HEK293 (cell line): ENCODE measurements around the gene LSM14B.

Source experiments
- CTCF ChIA-PET: fragments of 350-600 bp; formaldehyde crosslinking; extraction: SDS; loops from one replicate; lab custom pipeline; 2021; ENCODE audit warnings: antibody characterized with exemption; lab: Yijun Ruan, JAX
- POLR2A ChIA-PET: fragments of 300-600 bp; formaldehyde crosslinking; extraction: SDS; loops from one replicate; lab custom pipeline; 2020; ENCODE audit warnings: antibody characterized with exemption, inconsistent platforms; lab: Yijun Ruan, JAX
- H3K27ac ChIP-seq: fragments of 200-500 bp; sonication (Bioruptor generic); 2 replicates; pipeline ENCODE4 v1.5.1; 2014; ENCODE audit warnings: low read depth, low read length, control low read depth, inconsistent platforms; ENCODE audit errors: extremely low read depth
- H3K36me3 ChIP-seq, 2 experiments: fragments of 200-500 bp in 1 of 2; sonication (Bioruptor generic) in 1 of 2; 1 replicate in 1 of 2; 2 replicates in 1 of 2; pipeline ENCODE4 v1.5.1; 2014 to 2017; ENCODE audit warnings: inconsistent platforms in 2 of 2, low read length in 2 of 2; ENCODE audit not compliant: control insufficient read depth in 2 of 2, insufficient read depth in 1 of 2
- H3K4me1 ChIP-seq: fragments of 200-500 bp; sonication (Bioruptor generic); 2 replicates; pipeline ENCODE4 v1.5.1; 2014; ENCODE audit warnings: mild to moderate bottlenecking, low read length, inconsistent platforms; ENCODE audit not compliant: control insufficient read depth, insufficient read depth
- H3K4me3 ChIP-seq: 2 replicates; pipeline ENCODE4 v1.5.1; 2011; ENCODE audit warnings: low read depth, mild to moderate bottlenecking, control low read depth, low read length, moderate library complexity
- H3K9me3 ChIP-seq: fragments of 200-500 bp; sonication (Bioruptor generic); 2 replicates; pipeline ENCODE4 v1.5.1; 2014; ENCODE audit warnings: low read depth, low read length, inconsistent platforms; ENCODE audit not compliant: control insufficient read depth, insufficient read depth
- GLIS2 ChIP-seq: fragments of 450-650 bp; formaldehyde crosslinking; IDR thresholded peaks from 2 replicates; pipeline ENCODE4 v1.5.1; 2016; ENCODE audit warnings: missing biosample characterization, missing genetic modification characterization
- HOXA7 ChIP-seq: sonication (generic); formaldehyde crosslinking; IDR thresholded peaks from 2 replicates; pipeline ENCODE4 v1.8.1; 2022; ENCODE audit warnings: missing genetic modification reagents, borderline replicate concordance
- HOXC10 ChIP-seq: sonication (generic); formaldehyde crosslinking; IDR thresholded peaks from 2 replicates; pipeline ENCODE4 v1.8.1; 2023; ENCODE audit warnings: mild to moderate bottlenecking, missing genetic modification reagents
- IKZF3 ChIP-seq: fragments of 450-650 bp; IDR thresholded peaks from 2 replicates; pipeline ENCODE4 v1.5.0; 2018; ENCODE audit warnings: missing biosample characterization, mild to moderate bottlenecking, missing genetic modification characterization, moderate library complexity
- KLF10 ChIP-seq: fragments of 450-650 bp; IDR thresholded peaks from 2 replicates; pipeline ENCODE4 v1.5.1; 2018; ENCODE audit warnings: missing biosample characterization, mild to moderate bottlenecking, missing genetic modification characterization
- KLF16 ChIP-seq: fragments of 450-650 bp; formaldehyde crosslinking; IDR thresholded peaks from 2 replicates; pipeline ENCODE4 v1.5.1; 2017; ENCODE audit warnings: missing biosample characterization, missing genetic modification characterization
- KLF8 ChIP-seq: fragments of 450-650 bp; formaldehyde crosslinking; IDR thresholded peaks from 2 replicates; pipeline ENCODE4 v1.5.1; 2016; ENCODE audit warnings: missing biosample characterization, missing genetic modification characterization
- KLF9 ChIP-seq: fragments of 450-650 bp; formaldehyde crosslinking; IDR thresholded peaks from 2 replicates; pipeline ENCODE4 v1.5.1; 2016; ENCODE audit warnings: missing biosample characterization, missing genetic modification characterization, low read depth
- OSR2 ChIP-seq: fragments of 450-650 bp; formaldehyde crosslinking; IDR thresholded peaks from 2 replicates; pipeline ENCODE4 v1.5.1; 2016; ENCODE audit warnings: missing biosample characterization, missing genetic modification characterization
- SP2 ChIP-seq: fragments of 450-650 bp; formaldehyde crosslinking; IDR thresholded peaks from 2 replicates; pipeline ENCODE4 v1.5.1; 2016; ENCODE audit warnings: missing biosample characterization, missing genetic modification characterization
- SP3 ChIP-seq: fragments of 450-650 bp; formaldehyde crosslinking; IDR thresholded peaks from 2 replicates; pipeline ENCODE4 v1.5.1; 2016; ENCODE audit warnings: missing biosample characterization, missing genetic modification characterization
- ZBTB20 ChIP-seq: fragments of 450-650 bp; formaldehyde crosslinking; IDR thresholded peaks from 2 replicates; pipeline ENCODE4 v1.5.1; 2016; ENCODE audit warnings: missing biosample characterization, missing genetic modification characterization
- ZBTB8A ChIP-seq: fragments of 450-650 bp; formaldehyde crosslinking; IDR thresholded peaks from 2 replicates; pipeline ENCODE4 v1.5.1; 2016; ENCODE audit warnings: missing biosample characterization, missing genetic modification characterization
- ZNF10 ChIP-seq: fragments of 450-650 bp; formaldehyde crosslinking; IDR thresholded peaks from 2 replicates; pipeline ENCODE4 v1.5.1; 2017; ENCODE audit warnings: missing biosample characterization, missing genetic modification characterization
- ZNF184 ChIP-seq: fragments of 450-650 bp; IDR thresholded peaks from 2 replicates; pipeline ENCODE4 v1.5.1; 2018; ENCODE audit warnings: missing biosample characterization, mild to moderate bottlenecking, missing genetic modification characterization
- ZNF202 ChIP-seq: fragments of 450-650 bp; formaldehyde crosslinking; IDR thresholded peaks from 2 replicates; pipeline ENCODE4 v1.5.1; 2016; ENCODE audit warnings: missing biosample characterization, missing genetic modification characterization, borderline replicate concordance
- ZNF302 ChIP-seq: fragments of 450-650 bp; formaldehyde crosslinking; IDR thresholded peaks from 2 replicates; pipeline ENCODE4 v1.5.1; 2016; ENCODE audit warnings: missing biosample characterization, missing genetic modification characterization, low read depth
- ZNF501 ChIP-seq: fragments of 450-650 bp; formaldehyde crosslinking; IDR thresholded peaks from 2 replicates; pipeline ENCODE4 v1.5.1; 2016; ENCODE audit warnings: missing biosample characterization, missing genetic modification characterization
- ZNF561 ChIP-seq: fragments of 450-650 bp; IDR thresholded peaks from 2 replicates; pipeline ENCODE4 v1.5.1; 2018; ENCODE audit warnings: missing biosample characterization, missing genetic modification characterization, borderline replicate concordance
- ZNF76 ChIP-seq: fragments of 450-650 bp; formaldehyde crosslinking; IDR thresholded peaks from 2 replicates; pipeline ENCODE4; 2016; ENCODE audit warnings: low read depth, missing biosample characterization, missing genetic modification characterization, borderline replicate concordance
- ZSCAN30 ChIP-seq: fragments of 450-650 bp; IDR thresholded peaks from 2 replicates; pipeline ENCODE4 v1.5.1; 2018; ENCODE audit warnings: missing biosample characterization, mild to moderate bottlenecking, missing genetic modification characterization, moderate library complexity
- ZXDB ChIP-seq: fragments of 450-650 bp; formaldehyde crosslinking; IDR thresholded peaks from 2 replicates; pipeline ENCODE4 v1.5.1; 2016; ENCODE audit warnings: missing biosample characterization, missing genetic modification characterization
- TF ChIP-seq, protein P1 (sequence below): fragments of 450-650 bp; IDR thresholded peaks from 2 replicates; pipeline ENCODE4 v1.5.1; 2018; ENCODE audit warnings: missing biosample characterization, mild to moderate bottlenecking, missing genetic modification characterization
- TF ChIP-seq, protein P2 (sequence below): fragments of 450-650 bp; formaldehyde crosslinking; IDR thresholded peaks from 2 replicates; pipeline ENCODE4 v1.5.1; 2016; ENCODE audit warnings: missing biosample characterization, missing genetic modification characterization
- TF ChIP-seq, protein P3 (sequence below): fragments of 450-650 bp; formaldehyde crosslinking; optimal IDR thresholded peaks from 2 replicates; pipeline ENCODE3; 2016; ENCODE audit warnings: missing biosample characterization, mild to moderate bottlenecking, missing genetic modification characterization
- TF ChIP-seq, protein P4 (sequence below): fragments of 450-650 bp; formaldehyde crosslinking; IDR thresholded peaks from 2 replicates; pipeline ENCODE4 v1.5.1; 2017; ENCODE audit warnings: missing biosample characterization, missing genetic modification characterization
- TF ChIP-seq, protein P5 (sequence below): fragments of 450-650 bp; formaldehyde crosslinking; IDR thresholded peaks from 2 replicates; pipeline ENCODE4 v1.5.1; 2016; ENCODE audit warnings: missing biosample characterization, missing genetic modification characterization
- TF ChIP-seq, protein P6 (sequence below): fragments of 450-650 bp; formaldehyde crosslinking; IDR thresholded peaks from 2 replicates; pipeline ENCODE4 v1.5.1; 2017; ENCODE audit warnings: missing biosample characterization, missing genetic modification characterization

The LSM14B gene

DNA sequence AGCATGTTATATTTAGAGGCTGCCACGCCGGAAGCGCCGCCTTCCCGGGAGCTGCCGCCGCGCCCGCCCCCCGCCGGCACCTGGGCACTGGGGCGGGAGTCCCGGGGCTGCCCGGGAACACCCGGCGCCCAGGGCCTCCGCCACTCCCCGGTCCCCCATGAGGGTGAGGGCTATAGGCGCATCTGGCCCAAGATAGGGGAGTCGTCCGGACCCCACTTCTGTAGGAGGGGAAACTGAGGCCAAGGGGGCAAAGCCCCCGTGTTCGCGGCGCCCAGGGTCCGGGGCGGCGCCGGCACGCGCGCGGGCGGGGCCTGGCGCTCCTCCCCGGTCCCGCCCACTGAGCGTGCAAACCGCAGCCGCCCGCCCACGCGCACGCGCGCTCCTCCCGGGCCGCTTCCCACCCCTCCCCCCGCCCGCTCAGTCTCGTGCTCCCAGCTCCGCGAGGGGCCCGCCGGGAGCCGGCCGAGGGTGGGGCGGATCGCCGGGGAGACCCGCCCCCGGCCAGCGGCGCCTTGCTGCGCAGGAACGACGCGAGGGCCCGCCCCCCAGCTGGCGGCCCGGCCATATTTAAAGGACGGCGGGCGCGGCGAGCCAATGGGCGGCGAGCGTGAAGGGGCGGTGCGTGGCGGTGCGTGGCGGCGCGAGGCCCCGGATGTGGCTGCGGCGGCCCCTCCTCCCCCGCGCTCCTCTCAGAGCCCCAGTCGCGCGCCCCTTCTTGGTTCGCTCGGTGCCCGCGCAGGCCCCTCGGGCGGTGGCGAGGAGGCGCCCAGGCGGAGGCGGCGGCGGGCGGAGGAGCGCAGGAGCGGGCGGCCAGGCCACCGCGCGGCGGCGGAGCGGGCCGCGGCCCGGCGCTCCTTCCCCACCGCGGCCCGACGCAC is at the start of gene LSM14B:
TSS of gene LSM14B (plus strand) at position 700 of the 878 bp plus-strand sequence. CDS start 192 bp downstream, outside the sequence.
- Histone ChIP-seq H3K9me3 (no peaks in the 10 kb centered on the region), H3K4me1 (no peaks in the 10 kb centered on the region), H3K4me3 (peak within 1 kb of the TSS; percentile 80), H3K36me3 (peaks cover 13 to 35% of the 10 kb centered on the region in 2 experiments; a peak in 2 of 3 replicates), H3K27ac (peak within 1 kb of the TSS; percentile 85)
- CTCF ChIA-PET: interaction anchor here (0.8 to 1.1 kb wide), 2 partner anchors 35 to 111 kb away, joined by 3 to 4 read pairs; no protein-coding TSS in a partner anchor
- POLR2A ChIA-PET: interaction anchor here (0.6 to 2.6 kb wide), 11 partner anchors 13 to 265 kb away, joined by 3 to 22 read pairs (median 4); partner anchors contain the start of genes RPS21 and TAF4
- 0 out of 2 replicates have a peak, but pooled peaks have one; percentile 21 for TF ChIP-seq ZNF184 (tag by site-specific recombination)
- TF ChIP-seq GLIS2 (tag by site-specific recombination): peak; percentile 78
- TF ChIP-seq KLF9 (tag by site-specific recombination): 0 out of 2 replicates have a peak, but pooled peaks have one; percentile 34
- TF ChIP-seq ZNF76 (tag by site-specific recombination): 0 out of 2 replicates have a peak, but pooled peaks have one; percentile 11
- TF ChIP-seq, protein P1, sequence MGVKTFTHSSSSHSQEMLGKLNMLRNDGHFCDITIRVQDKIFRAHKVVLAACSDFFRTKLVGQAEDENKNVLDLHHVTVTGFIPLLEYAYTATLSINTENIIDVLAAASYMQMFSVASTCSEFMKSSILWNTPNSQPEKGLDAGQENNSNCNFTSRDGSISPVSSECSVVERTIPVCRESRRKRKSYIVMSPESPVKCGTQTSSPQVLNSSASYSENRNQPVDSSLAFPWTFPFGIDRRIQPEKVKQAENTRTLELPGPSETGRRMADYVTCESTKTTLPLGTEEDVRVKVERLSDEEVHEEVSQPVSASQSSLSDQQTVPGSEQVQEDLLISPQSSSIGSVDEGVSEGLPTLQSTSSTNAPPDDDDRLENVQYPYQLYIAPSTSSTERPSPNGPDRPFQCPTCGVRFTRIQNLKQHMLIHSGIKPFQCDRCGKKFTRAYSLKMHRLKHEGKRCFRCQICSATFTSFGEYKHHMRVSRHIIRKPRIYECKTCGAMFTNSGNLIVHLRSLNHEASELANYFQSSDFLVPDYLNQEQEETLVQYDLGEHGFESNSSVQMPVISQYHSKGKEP: peak; percentile 41
- TF ChIP-seq SP2 (tag by site-specific recombination): peak; percentile 6; the same call in 1 of the 2 replicates
- 0 out of 2 replicates have a peak, but pooled peaks have one; percentile 56 for TF ChIP-seq KLF8 (tag by site-specific recombination)
- TF ChIP-seq, protein P2, sequence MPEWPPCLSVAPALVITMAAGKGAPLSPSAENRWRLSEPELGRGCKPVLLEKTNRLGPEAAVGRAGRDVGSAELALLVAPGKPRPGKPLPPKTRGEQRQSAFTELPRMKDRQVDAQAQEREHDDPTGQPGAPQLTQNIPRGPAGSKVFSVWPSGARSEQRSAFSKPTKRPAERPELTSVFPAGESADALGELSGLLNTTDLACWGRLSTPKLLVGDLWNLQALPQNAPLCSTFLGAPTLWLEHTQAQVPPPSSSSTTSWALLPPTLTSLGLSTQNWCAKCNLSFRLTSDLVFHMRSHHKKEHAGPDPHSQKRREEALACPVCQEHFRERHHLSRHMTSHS (tag by site-specific recombination): no peak
- TF ChIP-seq HOXA7 (CRISPR knock-in tag): no peak
- TF ChIP-seq ZNF561 (tag by site-specific recombination): peak; percentile 88
- TF ChIP-seq ZNF10 (tag by site-specific recombination): peak; percentile 33; the same call in 1 of the 2 replicates
- TF ChIP-seq HOXC10 (CRISPR knock-in tag): no peak
- TF ChIP-seq ZNF302 (tag by site-specific recombination): no peak
- TF ChIP-seq, protein P3, sequence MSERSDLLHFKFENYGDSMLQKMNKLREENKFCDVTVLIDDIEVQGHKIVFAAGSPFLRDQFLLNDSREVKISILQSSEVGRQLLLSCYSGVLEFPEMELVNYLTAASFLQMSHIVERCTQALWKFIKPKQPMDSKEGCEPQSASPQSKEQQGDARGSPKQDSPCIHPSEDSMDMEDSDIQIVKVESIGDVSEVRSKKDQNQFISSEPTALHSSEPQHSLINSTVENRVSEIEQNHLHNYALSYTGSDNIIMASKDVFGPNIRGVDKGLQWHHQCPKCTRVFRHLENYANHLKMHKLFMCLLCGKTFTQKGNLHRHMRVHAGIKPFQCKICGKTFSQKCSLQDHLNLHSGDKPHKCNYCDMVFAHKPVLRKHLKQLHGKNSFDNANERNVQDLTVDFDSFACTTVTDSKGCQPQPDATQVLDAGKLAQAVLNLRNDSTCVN: peak; percentile 64
- TF ChIP-seq, protein P4, sequence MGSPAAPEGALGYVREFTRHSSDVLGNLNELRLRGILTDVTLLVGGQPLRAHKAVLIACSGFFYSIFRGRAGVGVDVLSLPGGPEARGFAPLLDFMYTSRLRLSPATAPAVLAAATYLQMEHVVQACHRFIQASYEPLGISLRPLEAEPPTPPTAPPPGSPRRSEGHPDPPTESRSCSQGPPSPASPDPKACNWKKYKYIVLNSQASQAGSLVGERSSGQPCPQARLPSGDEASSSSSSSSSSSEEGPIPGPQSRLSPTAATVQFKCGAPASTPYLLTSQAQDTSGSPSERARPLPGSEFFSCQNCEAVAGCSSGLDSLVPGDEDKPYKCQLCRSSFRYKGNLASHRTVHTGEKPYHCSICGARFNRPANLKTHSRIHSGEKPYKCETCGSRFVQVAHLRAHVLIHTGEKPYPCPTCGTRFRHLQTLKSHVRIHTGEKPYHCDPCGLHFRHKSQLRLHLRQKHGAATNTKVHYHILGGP (tag by site-specific recombination): no peak
- no peak for TF ChIP-seq ZNF501 (tag by site-specific recombination)
- peak; percentile 97 for TF ChIP-seq ZBTB20 (tag by site-specific recombination)
- TF ChIP-seq IKZF3 (tag by site-specific recombination): peak; percentile 78
- TF ChIP-seq, protein P5, sequence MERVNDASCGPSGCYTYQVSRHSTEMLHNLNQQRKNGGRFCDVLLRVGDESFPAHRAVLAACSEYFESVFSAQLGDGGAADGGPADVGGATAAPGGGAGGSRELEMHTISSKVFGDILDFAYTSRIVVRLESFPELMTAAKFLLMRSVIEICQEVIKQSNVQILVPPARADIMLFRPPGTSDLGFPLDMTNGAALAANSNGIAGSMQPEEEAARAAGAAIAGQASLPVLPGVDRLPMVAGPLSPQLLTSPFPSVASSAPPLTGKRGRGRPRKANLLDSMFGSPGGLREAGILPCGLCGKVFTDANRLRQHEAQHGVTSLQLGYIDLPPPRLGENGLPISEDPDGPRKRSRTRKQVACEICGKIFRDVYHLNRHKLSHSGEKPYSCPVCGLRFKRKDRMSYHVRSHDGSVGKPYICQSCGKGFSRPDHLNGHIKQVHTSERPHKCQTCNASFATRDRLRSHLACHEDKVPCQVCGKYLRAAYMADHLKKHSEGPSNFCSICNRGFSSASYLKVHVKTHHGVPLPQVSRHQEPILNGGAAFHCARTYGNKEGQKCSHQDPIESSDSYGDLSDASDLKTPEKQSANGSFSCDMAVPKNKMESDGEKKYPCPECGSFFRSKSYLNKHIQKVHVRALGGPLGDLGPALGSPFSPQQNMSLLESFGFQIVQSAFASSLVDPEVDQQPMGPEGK (tag by site-specific recombination): peak; percentile 68
- TF ChIP-seq ZXDB (tag by site-specific recombination): 0 out of 2 replicates have a peak, but pooled peaks have one; percentile 30
- TF ChIP-seq ZBTB8A (tag by site-specific recombination): peak; percentile 86
- peak; percentile 68; the same call in 1 of the 2 replicates for TF ChIP-seq OSR2 (tag by site-specific recombination)
- TF ChIP-seq KLF16 (tag by site-specific recombination): 0 out of 2 replicates have a peak, but pooled peaks have one; percentile 7
- no peak for TF ChIP-seq ZNF202 (tag by site-specific recombination)
- TF ChIP-seq, protein P6, sequence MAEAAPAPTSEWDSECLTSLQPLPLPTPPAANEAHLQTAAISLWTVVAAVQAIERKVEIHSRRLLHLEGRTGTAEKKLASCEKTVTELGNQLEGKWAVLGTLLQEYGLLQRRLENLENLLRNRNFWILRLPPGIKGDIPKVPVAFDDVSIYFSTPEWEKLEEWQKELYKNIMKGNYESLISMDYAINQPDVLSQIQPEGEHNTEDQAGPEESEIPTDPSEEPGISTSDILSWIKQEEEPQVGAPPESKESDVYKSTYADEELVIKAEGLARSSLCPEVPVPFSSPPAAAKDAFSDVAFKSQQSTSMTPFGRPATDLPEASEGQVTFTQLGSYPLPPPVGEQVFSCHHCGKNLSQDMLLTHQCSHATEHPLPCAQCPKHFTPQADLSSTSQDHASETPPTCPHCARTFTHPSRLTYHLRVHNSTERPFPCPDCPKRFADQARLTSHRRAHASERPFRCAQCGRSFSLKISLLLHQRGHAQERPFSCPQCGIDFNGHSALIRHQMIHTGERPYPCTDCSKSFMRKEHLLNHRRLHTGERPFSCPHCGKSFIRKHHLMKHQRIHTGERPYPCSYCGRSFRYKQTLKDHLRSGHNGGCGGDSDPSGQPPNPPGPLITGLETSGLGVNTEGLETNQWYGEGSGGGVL (tag by site-specific recombination): peak; percentile 36; the same call in 1 of the 2 replicates
- peak; percentile 40; the same call in 1 of the 2 replicates for TF ChIP-seq ZSCAN30 (tag by site-specific recombination)
- peak; percentile 99 for TF ChIP-seq KLF10 (tag by site-specific recombination)
- TF ChIP-seq SP3: peak; percentile 39; the same call in 1 of the 2 replicates
